HEK293 (cell line): Measurements from ENCODE around the gene UBE2V1.

Source experiments
- CTCF ChIP-seq: fragments of 450-650 bp; formaldehyde crosslinking; IDR thresholded peaks from 2 replicates; pipeline ENCODE4 v1.5.1; 2016; ENCODE audit warnings: missing biosample characterization, missing genetic modification characterization
- HIC1 ChIP-seq: fragments of 450-650 bp; formaldehyde crosslinking; IDR thresholded peaks from 2 replicates; pipeline ENCODE4 v1.5.1; 2016; ENCODE audit warnings: missing biosample characterization, missing genetic modification characterization
- HOXA7 ChIP-seq: sonication (generic); formaldehyde crosslinking; IDR thresholded peaks from 2 replicates; pipeline ENCODE4 v1.8.1; 2022; ENCODE audit warnings: missing genetic modification reagents, borderline replicate concordance
- KLF1 ChIP-seq: fragments of 450-650 bp; formaldehyde crosslinking; IDR thresholded peaks from 2 replicates; pipeline ENCODE4 v1.5.1; 2016; ENCODE audit warnings: missing biosample characterization, missing genetic modification characterization
- REST ChIP-seq: fragments of 450-650 bp; formaldehyde crosslinking; IDR thresholded peaks from 2 replicates; pipeline ENCODE4 v1.5.1; 2016; ENCODE audit warnings: missing biosample characterization, missing genetic modification characterization
- YY1 ChIP-seq: fragments of 450-650 bp; formaldehyde crosslinking; IDR thresholded peaks from 2 replicates; pipeline ENCODE4 v1.5.1; 2018; ENCODE audit warnings: missing biosample characterization, missing genetic modification characterization
- ZBTB21 ChIP-seq: fragments of 450-650 bp; formaldehyde crosslinking; IDR thresholded peaks from 2 replicates; pipeline ENCODE4 v1.5.1; 2017; ENCODE audit warnings: missing biosample characterization, missing genetic modification characterization
- ZBTB44 ChIP-seq: fragments of 450-650 bp; IDR thresholded peaks from 2 replicates; pipeline ENCODE4 v1.5.1; 2018; ENCODE audit warnings: missing biosample characterization, mild to moderate bottlenecking, missing genetic modification characterization
- ZNF433 ChIP-seq: fragments of 450-650 bp; formaldehyde crosslinking; IDR thresholded peaks from 2 replicates; pipeline ENCODE4 v1.5.1; 2016; ENCODE audit warnings: missing biosample characterization, missing genetic modification characterization, low read depth
- ZSCAN30 ChIP-seq: fragments of 450-650 bp; IDR thresholded peaks from 2 replicates; pipeline ENCODE4 v1.5.1; 2018; ENCODE audit warnings: missing biosample characterization, mild to moderate bottlenecking, missing genetic modification characterization, moderate library complexity

- TF ChIP-seq CTCF (tag by site-specific recombination) (no peak), ZNF433 (no peak), ZBTB21 (tag by site-specific recombination) (no peak), YY1 (tag by site-specific recombination) (no peak), KLF1 (tag by site-specific recombination) (no peak), ZSCAN30 (tag by site-specific recombination) (no peak), HOXA7 (CRISPR knock-in tag) (no peak), HIC1 (tag by site-specific recombination) (no peak), ZBTB44 (tag by site-specific recombination) (no peak), REST (no peak)
Measured at GRCh38 chr20:50141018-50141675, 28.2 kb upstream of the UBE2V1 start.
